Esophagus squamous epithelium (tissue), 5 donors: ENCODE results near the gene MYPN. TPM values are rescaled to one million over a fixed set of nuclear protein-coding genes. Genes with fewer than 3 reads are reported as not detected.
A peak's percentile ranks its signal among the peaks of the same experiment; 100 is the strongest.

Experiments
- DNase-seq: peaks from one replicate; lab custom pipeline; 2025; lab: John Stamatoyannopoulos, UW
- H3K27ac ChIP-seq, 4 donors: fragments of 200-600 bp; sonication (generic); one replicate each; pipeline ENCODE4 v1.5.1; 2016 to 2019; ENCODE audit warnings: mild to moderate bottlenecking in 1 of 4
- H3K27me3 ChIP-seq, 4 donors: fragments of 200-600 bp; sonication (generic); 1 replicate in 3 of 4; 2 replicates in 1 of 4; pipeline versions ENCODE4 v1.5.1 to v1.6.0; 2017 to 2021; ENCODE audit warnings: antibody characterized with exemption in 1 of 4
- H3K36me3 ChIP-seq, 3 donors: fragments of 200-600 bp; sonication (generic); one replicate each; pipeline ENCODE4 v1.5.1; 2016 to 2019
- H3K4me1 ChIP-seq, 3 donors: fragments of 200-600 bp; sonication (generic); one replicate each; pipeline ENCODE4 v1.5.1; 2017 to 2019
- H3K4me3 ChIP-seq, 4 donors: fragments of 200-600 bp; sonication (generic); 1 replicate in 3 of 4; 2 replicates in 1 of 4; pipeline ENCODE4 v1.5.1; 2016 to 2019; ENCODE audit warnings: mild to moderate bottlenecking in 2 of 4, moderate library complexity in 1 of 4
- H3K9me3 ChIP-seq, 3 donors: fragments of 200-600 bp; sonication (generic); one replicate each; pipeline ENCODE4 v1.5.1; 2016 to 2019
- CTCF ChIP-seq, 6 experiments: fragments of 450-650 bp in 4 of 6; fragments of 200-600 bp in 2 of 6; sonication (generic) in 2 of 6; IDR thresholded peaks; one replicate each; pipeline ENCODE4 v1.5.1; 2016 to 2019; ENCODE audit warnings: antibody characterized with exemption in 6 of 6, mild to moderate bottlenecking in 4 of 6, moderate library complexity in 4 of 6
- POLR2A ChIP-seq, 4 donors: fragments of 450-650 bp; IDR thresholded peaks; one replicate each; pipeline ENCODE4 v1.6.1; 2017; ENCODE audit warnings: antibody characterized with exemption in 4 of 4, mild to moderate bottlenecking in 4 of 4, moderate library complexity in 3 of 4
- WGBS, 2 donors: methylation state at CpG; one replicate each; pipeline ENCODE4 v1.1.5; 2018; 5-methylcytosine and 5-hydroxymethylcytosine counted together
- intact Hi-C: fragments of 100-400 bp; cut with DNase I; formaldehyde crosslinking; loops from one replicate; pipeline ENCODE4 v1.15.0; 2022
- total RNA-seq, 4 donors: library from RNA; depleted of rRNA; stranded (reverse); fragments of >200 nt; gene quantifications; one replicate each; pipeline ENCODE4 v1.1.0, GENCODE V29; 2016
- donor health status: DM: yes; HTN: yes; CAD: no.

The MYPN gene
- total RNA-seq, result not detected

GRCh38 chr10:68109331-68109730 is at the start of gene MYPN:
MYPN (plus strand) TSS chr10:68109488; CDS start chr10:68121439, 11,951 bp downstream.
- Histone ChIP-seq H3K36me3 (no peaks in the 10 kb centered on the region), H3K27ac (no peak within 1 kb of the TSS), H3K9me3 (no peaks in the 10 kb centered on the region), H3K4me1 (no peaks in the 10 kb centered on the region), H3K27me3 (no peaks in the 10 kb centered on the region), H3K4me3 (no peak within 1 kb of the TSS)
- 61 to 79% methylated on average over 3 of the region's 3 CpGs for WGBS, 2 donors
- DNase-seq, result no peak
- TF ChIP-seq CTCF (IDR thresholded peaks at IDR 0.05) (no peak), POLR2A (IDR thresholded peaks at IDR 0.05) (no peak)
- intact Hi-C loops, result no loop called here

GRCh38 chr10:68067029-68067428 is 42.3 kb upstream of the MYPN start:
- Histone ChIP-seq H3K4me3 (no peak overlapping the region), H3K36me3 (peaks cover 0 to 63% (median 0%) of the 10 kb centered on the region in 3 donors), H3K27me3 (no peaks in the 10 kb centered on the region), H3K4me1 (peaks cover 0 to 15% (median 7%) of the 10 kb centered on the region in 3 donors), H3K9me3 (no peaks in the 10 kb centered on the region), H3K27ac (no peak overlapping the region)
- 77% methylated on average over 4 of the region's 4 CpGs for WGBS, 2 donors
- TF ChIP-seq CTCF (IDR thresholded peaks at IDR 0.05), result no peak
- TF ChIP-seq POLR2A (IDR thresholded peaks at IDR 0.05), result no peak
- intact Hi-C loops, result no loop called here
- no peak for DNase-seq

- 71 to 73% methylated on average over 3 of the region's 3 CpGs for WGBS, 2 donors
- H3K27ac ChIP-seq, result no peak overlapping the region
These were observed 41.8 kb upstream of the MYPN start for GRCh38 chr10:68067508-68067907.

GRCh38 chr10:68073631-68074030 is 35.7 kb upstream of the MYPN start:
- peak overlapping the region in 3 of 4 donors; percentile 98 to 99 (median 99) for H3K27ac ChIP-seq
- 6 to 14% methylated on average over 3 of the region's 3 CpGs for WGBS, 2 donors
- no peak for TF ChIP-seq CTCF (IDR thresholded peaks at IDR 0.05)
- TF ChIP-seq POLR2A (IDR thresholded peaks at IDR 0.05), result no peak
- intact Hi-C loops, result loop anchor here (10.0 kb wide), 2 partner anchors 189 to 219 kb away; partner anchors contain the start of gene SIRT1
- no peaks in the 10 kb centered on the region for H3K9me3 ChIP-seq
- H3K27me3 ChIP-seq, result no peaks in the 10 kb centered on the region
- no peak for DNase-seq
- peaks cover 8 to 43% (median 20%) of the 10 kb centered on the region in 3 donors for H3K4me1 ChIP-seq
- H3K36me3 ChIP-seq, result peaks cover 0 to 18% (median 0%) of the 10 kb centered on the region in 3 donors
- H3K4me3 ChIP-seq, result peak overlapping the region; percentile 82 to 99 (median 92)

More at GRCh38 chr10:68067508-68067907, 41.8 kb upstream of the MYPN start:
- Histone ChIP-seq H3K9me3 (no peaks in the 10 kb centered on the region), H3K27me3 (no peaks in the 10 kb centered on the region), H3K4me3 (no peak overlapping the region), H3K4me1 (peaks cover 3 to 20% (median 7%) of the 10 kb centered on the region in 3 donors), H3K36me3 (peaks cover 0 to 63% (median 0%) of the 10 kb centered on the region in 3 donors)
- no peak for DNase-seq
- intact Hi-C loops, result no loop called here
- no peak for TF ChIP-seq CTCF (IDR thresholded peaks at IDR 0.05)
- no peak for TF ChIP-seq POLR2A (IDR thresholded peaks at IDR 0.05)

- TF ChIP-seq CTCF (IDR thresholded peaks at IDR 0.05), result peak in 1 of 6 experiments; percentile 4
- peak in 1 of 4 donors; percentile 3 for TF ChIP-seq POLR2A (IDR thresholded peaks at IDR 0.05)
- intact Hi-C loops, result loop anchor here (10.0 kb wide), 2 partner anchors 189 to 219 kb away; partner anchors contain the start of gene SIRT1
- DNase-seq, result no peak
- Histone ChIP-seq H3K4me3 (peak overlapping the region; percentile 82 to 99 (median 92)), H3K9me3 (no peaks in the 10 kb centered on the region), H3K27me3 (no peaks in the 10 kb centered on the region), H3K36me3 (peaks cover 0 to 17% (median 0%) of the 10 kb centered on the region in 3 donors), H3K4me1 (peaks cover 8 to 43% (median 20%) of the 10 kb centered on the region in 3 donors), H3K27ac (peak overlapping the region; percentile 98 to 99 (median 99))
- 0 to 1% methylated on average over 16 to 27 of the region's 27 CpGs for WGBS, 2 donors
These were observed 35.1 kb upstream of the MYPN start for GRCh38 chr10:68074031-68074774.
